Heart left ventricle (tissue), 13 donors: ENCODE measurements around the gene LACRT.

Experiments used
- CTCF ChIP-seq, 12 donors: fragments of 200-600 bp; sonication (generic) in 4 of 12; IDR thresholded peaks; one replicate each; pipeline versions ENCODE4 v1.5.0 to v1.8.0; 2018 to 2022; ENCODE audit warnings: antibody characterized with exemption in 12 of 12, mild to moderate bottlenecking in 5 of 12
- POLR2A ChIP-seq, 2 donors: fragments of 450-650 bp; IDR thresholded peaks; one replicate each; pipeline ENCODE4 v1.6.1; 2017; ENCODE audit warnings: antibody characterized with exemption in 2 of 2, mild to moderate bottlenecking in 2 of 2, moderate library complexity in 2 of 2
- donor health status: ischemic (EF 13 %, LVEDD 7.1; RV severe dilation, severe dysfunction).
- donor health status: DM: no; HTN: yes; CAD: no.
- donor health status: DM: no; HTN: no; CAD: no.
- donor health status: ischemic (EF 25% LVEDD 6.9; RV normal size, moderate dysfunction).
- donor health status: ischemic (EF 25% LVEDD 5.7; RV mildly dilated, moderate dysfunction).
- donor health status: ischemic (EF 35%, LVEDD 5.7; RV mildly dilated, moderate dysfunction).
- donor health status: nonischemic (EF 11% LVEDD 7.7; RV severe dilation, severe dysfunction).
- donor health status: DM: yes; HTN: yes; CAD: no.
- donor health status: PGD.
- donor health status: ischemic (EF 29% LVEDD 5.4; RV normal size, mild dysfunction).
- donor health status: nonischemic (EF 23%, LVEDD 6.1; RV moderate dilation, normal function).

GRCh38 chr12:54634795-54635194, at the start of gene LACRT:
- TF ChIP-seq CTCF (IDR thresholded peaks at IDR 0.05) = no peak
- no peak for TF ChIP-seq POLR2A (IDR thresholded peaks at IDR 0.05)
